HEK293 (cell line): ENCODE measurements around the gene SLX9.

ENCODE experiments used
- CTCF ChIA-PET: fragments of 350-600 bp; formaldehyde crosslinking; extraction: SDS; loops from one replicate; lab custom pipeline; 2021; ENCODE audit warnings: antibody characterized with exemption; lab: Yijun Ruan, JAX
- POLR2A ChIA-PET: fragments of 300-600 bp; formaldehyde crosslinking; extraction: SDS; loops from one replicate; lab custom pipeline; 2020; ENCODE audit warnings: antibody characterized with exemption, inconsistent platforms; lab: Yijun Ruan, JAX
- H3K27ac ChIP-seq: fragments of 200-500 bp; sonication (Bioruptor generic); 2 replicates; pipeline ENCODE4 v1.5.1; 2014; ENCODE audit warnings: low read depth, low read length, control low read depth, inconsistent platforms; ENCODE audit errors: extremely low read depth
- H3K36me3 ChIP-seq, 2 experiments: fragments of 200-500 bp in 1 of 2; sonication (Bioruptor generic) in 1 of 2; 1 replicate in 1 of 2; 2 replicates in 1 of 2; pipeline ENCODE4 v1.5.1; 2014 to 2017; ENCODE audit warnings: inconsistent platforms in 2 of 2, low read length in 2 of 2; ENCODE audit not compliant: control insufficient read depth in 2 of 2, insufficient read depth in 1 of 2
- H3K4me1 ChIP-seq: fragments of 200-500 bp; sonication (Bioruptor generic); 2 replicates; pipeline ENCODE4 v1.5.1; 2014; ENCODE audit warnings: mild to moderate bottlenecking, low read length, inconsistent platforms; ENCODE audit not compliant: control insufficient read depth, insufficient read depth
- H3K4me3 ChIP-seq: 2 replicates; pipeline ENCODE4 v1.5.1; 2011; ENCODE audit warnings: low read depth, mild to moderate bottlenecking, control low read depth, low read length, moderate library complexity
- H3K9me3 ChIP-seq: fragments of 200-500 bp; sonication (Bioruptor generic); 2 replicates; pipeline ENCODE4 v1.5.1; 2014; ENCODE audit warnings: low read depth, low read length, inconsistent platforms; ENCODE audit not compliant: control insufficient read depth, insufficient read depth
- EGR2 ChIP-seq: fragments of 450-650 bp; formaldehyde crosslinking; IDR thresholded peaks from 2 replicates; pipeline ENCODE4 v1.5.1; 2016; ENCODE audit warnings: low read depth, missing biosample characterization, missing genetic modification characterization
- GFI1B ChIP-seq: fragments of 450-650 bp; formaldehyde crosslinking; IDR thresholded peaks from 2 replicates; pipeline ENCODE4 v1.5.1; 2016; ENCODE audit warnings: missing biosample characterization, missing genetic modification characterization
- GLIS1 ChIP-seq: fragments of 450-650 bp; formaldehyde crosslinking; IDR thresholded peaks from 2 replicates; pipeline ENCODE4 v1.5.1; 2016; ENCODE audit warnings: missing biosample characterization, missing genetic modification characterization
- GLIS2 ChIP-seq: fragments of 450-650 bp; formaldehyde crosslinking; IDR thresholded peaks from 2 replicates; pipeline ENCODE4 v1.5.1; 2016; ENCODE audit warnings: missing biosample characterization, missing genetic modification characterization
- IKZF3 ChIP-seq: fragments of 450-650 bp; IDR thresholded peaks from 2 replicates; pipeline ENCODE4 v1.5.0; 2018; ENCODE audit warnings: missing biosample characterization, mild to moderate bottlenecking, missing genetic modification characterization, moderate library complexity
- KLF1 ChIP-seq: fragments of 450-650 bp; formaldehyde crosslinking; IDR thresholded peaks from 2 replicates; pipeline ENCODE4 v1.5.1; 2016; ENCODE audit warnings: missing biosample characterization, missing genetic modification characterization
- KLF10 ChIP-seq: fragments of 450-650 bp; IDR thresholded peaks from 2 replicates; pipeline ENCODE4 v1.5.1; 2018; ENCODE audit warnings: missing biosample characterization, mild to moderate bottlenecking, missing genetic modification characterization
- KLF7 ChIP-seq: fragments of 450-650 bp; formaldehyde crosslinking; IDR thresholded peaks from 2 replicates; pipeline ENCODE4 v1.5.1; 2016; ENCODE audit warnings: missing biosample characterization, missing genetic modification characterization, borderline replicate concordance
- SP2 ChIP-seq: fragments of 450-650 bp; formaldehyde crosslinking; IDR thresholded peaks from 2 replicates; pipeline ENCODE4 v1.5.1; 2016; ENCODE audit warnings: missing biosample characterization, missing genetic modification characterization
- TRIM28 ChIP-seq: IDR thresholded peaks from 2 replicates; pipeline ENCODE4 v1.6.1; 2011; ENCODE audit warnings: low read length, control low read depth, borderline replicate concordance
- WT1 ChIP-seq: fragments of 450-650 bp; formaldehyde crosslinking; IDR thresholded peaks from 2 replicates; pipeline ENCODE4 v1.5.1; 2016; ENCODE audit warnings: missing biosample characterization, missing genetic modification characterization
- ZFHX2 ChIP-seq: fragments of 450-650 bp; formaldehyde crosslinking; conservative IDR thresholded peaks from 2 replicates; pipeline ENCODE4 v1.5.1; 2016; ENCODE audit warnings: missing biosample characterization, missing genetic modification characterization
- ZIC2 ChIP-seq: fragments of 450-650 bp; formaldehyde crosslinking; IDR thresholded peaks from 2 replicates; pipeline ENCODE4 v1.5.1; 2016; ENCODE audit warnings: missing biosample characterization, missing genetic modification characterization
- ZNF18 ChIP-seq: fragments of 450-650 bp; formaldehyde crosslinking; IDR thresholded peaks from 2 replicates; pipeline ENCODE4 v1.5.1; 2016; ENCODE audit warnings: missing biosample characterization, missing genetic modification characterization
- ZNF2 ChIP-seq: fragments of 450-650 bp; formaldehyde crosslinking; IDR thresholded peaks from 2 replicates; pipeline ENCODE4 v1.5.1; 2016; ENCODE audit warnings: missing biosample characterization, missing genetic modification characterization
- ZNF202 ChIP-seq: fragments of 450-650 bp; formaldehyde crosslinking; IDR thresholded peaks from 2 replicates; pipeline ENCODE4 v1.5.1; 2016; ENCODE audit warnings: missing biosample characterization, missing genetic modification characterization, borderline replicate concordance
- ZNF239 ChIP-seq: fragments of 450-650 bp; formaldehyde crosslinking; IDR thresholded peaks from 2 replicates; pipeline ENCODE4 v1.5.1; 2016; ENCODE audit warnings: missing biosample characterization, missing genetic modification characterization
- ZNF248 ChIP-seq: fragments of 450-650 bp; formaldehyde crosslinking; IDR thresholded peaks from 2 replicates; pipeline ENCODE4 v1.5.1; 2017; ENCODE audit warnings: missing biosample characterization, missing genetic modification characterization
- ZNF449 ChIP-seq: fragments of 450-650 bp; formaldehyde crosslinking; IDR thresholded peaks from 2 replicates; pipeline ENCODE4 v1.5.1; 2017; ENCODE audit warnings: missing biosample characterization, mild to moderate bottlenecking, missing genetic modification characterization, moderate library complexity
- ZNF521 ChIP-seq: fragments of 450-650 bp; formaldehyde crosslinking; IDR thresholded peaks from 2 replicates; pipeline ENCODE4 v1.5.1; 2017; ENCODE audit warnings: missing biosample characterization, mild to moderate bottlenecking, missing genetic modification characterization
- ZNF549 ChIP-seq: fragments of 450-650 bp; IDR thresholded peaks from 2 replicates; pipeline ENCODE4 v1.5.1; 2018; ENCODE audit warnings: missing biosample characterization, missing genetic modification characterization, mild to moderate bottlenecking, inconsistent platforms, moderate library complexity
- ZNF621 ChIP-seq: fragments of 450-650 bp; formaldehyde crosslinking; IDR thresholded peaks from 2 replicates; pipeline ENCODE4 v1.5.1; 2017; ENCODE audit warnings: missing biosample characterization, missing genetic modification characterization
- ZNF624 ChIP-seq: fragments of 450-650 bp; formaldehyde crosslinking; IDR thresholded peaks from 2 replicates; pipeline ENCODE4 v1.5.1; 2017; ENCODE audit warnings: missing biosample characterization, missing genetic modification characterization
- ZNF658 ChIP-seq: fragments of 450-650 bp; formaldehyde crosslinking; IDR thresholded peaks from 2 replicates; pipeline ENCODE4; 2016; ENCODE audit warnings: missing biosample characterization, missing genetic modification characterization
- ZNF843 ChIP-seq: fragments of 450-650 bp; formaldehyde crosslinking; IDR thresholded peaks from 2 replicates; pipeline ENCODE4 v1.5.1; 2016; ENCODE audit warnings: missing biosample characterization, missing genetic modification characterization
- ZSCAN18 ChIP-seq: fragments of 450-650 bp; formaldehyde crosslinking; IDR thresholded peaks from 2 replicates; pipeline ENCODE4 v1.5.1; 2016; ENCODE audit warnings: missing biosample characterization, missing genetic modification characterization
- ZSCAN30 ChIP-seq: fragments of 450-650 bp; IDR thresholded peaks from 2 replicates; pipeline ENCODE4 v1.5.1; 2018; ENCODE audit warnings: missing biosample characterization, mild to moderate bottlenecking, missing genetic modification characterization, moderate library complexity
- TF ChIP-seq, protein P1 (sequence below): fragments of 450-650 bp; formaldehyde crosslinking; IDR thresholded peaks from 2 replicates; pipeline ENCODE4 v1.5.1; 2016; ENCODE audit warnings: missing biosample characterization, missing genetic modification characterization

Gene SLX9

DNA sequence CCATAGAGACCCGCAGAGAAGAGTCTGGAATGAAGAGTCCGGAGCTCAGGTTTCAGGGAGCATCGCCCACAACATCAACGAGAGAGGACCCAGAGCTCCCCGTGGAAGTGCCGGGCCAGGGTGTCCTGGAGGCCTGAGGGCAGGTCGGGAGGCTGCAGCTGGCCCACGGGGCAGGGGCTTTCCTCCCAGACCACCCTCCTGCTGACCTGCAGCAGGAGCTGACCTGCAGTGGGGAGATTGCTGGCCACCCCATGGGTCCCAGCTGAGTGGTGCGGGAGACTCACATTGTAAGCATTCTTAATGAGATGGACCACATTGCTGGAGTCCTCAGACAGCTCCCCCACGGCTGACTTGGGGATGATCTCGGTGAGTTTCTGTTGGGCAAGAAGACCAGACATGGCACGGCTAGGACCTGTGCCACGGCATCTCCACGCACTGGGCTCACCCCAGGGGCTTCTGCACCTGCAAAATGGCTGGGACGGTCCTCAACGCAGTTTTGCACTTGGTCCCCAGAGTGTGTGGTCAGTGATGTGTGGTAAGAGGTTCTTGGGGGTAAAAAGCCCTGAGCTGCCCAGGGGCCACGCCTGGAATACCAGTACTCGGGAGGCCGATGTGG lies 45.0 kb upstream of the SLX9 start:
- no peak for TF ChIP-seq ZNF239 (tag by site-specific recombination)
- TF ChIP-seq GLIS1 (tag by site-specific recombination): peak; percentile 35
- no peak for TF ChIP-seq SP2 (tag by site-specific recombination)
- TF ChIP-seq, all 188 proteins: peak for 1
- Histone ChIP-seq H3K27ac (no peak overlapping the region), H3K9me3 (no peaks in the 10 kb centered on the region), H3K4me1 (no peaks in the 10 kb centered on the region), H3K36me3 (no peaks in the 10 kb centered on the region), H3K4me3 (no peak overlapping the region)
- ChIA-PET CTCF (interaction anchor here (0.5 to 3.7 kb wide), 7 partner anchors 14 to 917 kb away, joined by 3 to 25 read pairs (median 4); no protein-coding TSS in a partner anchor), POLR2A (no interaction called here)

DNA sequence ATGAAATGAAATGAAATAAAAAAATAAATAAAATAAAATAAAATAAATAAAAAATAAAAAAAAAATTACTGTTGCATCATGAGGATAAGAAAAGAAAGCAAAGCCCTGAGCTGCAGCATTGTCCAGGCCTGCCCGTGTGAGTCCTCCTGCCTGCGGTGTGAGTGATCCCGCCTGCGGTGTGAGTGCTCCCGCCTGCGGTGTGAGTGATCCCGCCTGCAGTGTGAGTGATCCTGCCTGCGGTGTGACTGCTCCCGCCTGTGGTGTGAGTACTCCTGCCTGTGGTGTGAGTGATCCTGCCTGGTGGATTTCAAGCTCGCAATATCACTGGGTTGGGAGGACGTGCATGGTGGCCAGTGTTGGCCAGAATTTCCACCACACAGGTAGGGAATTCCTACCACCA lies 44.0 kb upstream of the SLX9 start:
- CTCF ChIA-PET: interaction anchor here (0.7 to 1.4 kb wide), 3 partner anchors 15 to 241 kb away, joined by 3 read pairs; no protein-coding TSS in a partner anchor

GRCh38 chr21:44896561-44897286 lies 43.1 kb upstream of the SLX9 start:
- H3K4me3 ChIP-seq: no peak overlapping the region
- ChIA-PET POLR2A (interaction anchor here (0.8 kb wide), 1 partner anchor 23 kb away, joined by 3 read pairs; the partner anchor contains the start of gene PTTG1IP), CTCF (interaction anchor here (0.6 to 1.4 kb wide), 3 partner anchors 35 to 242 kb away, joined by 3 to 6 read pairs (median 4); no protein-coding TSS in a partner anchor)
- no peak overlapping the region for H3K27ac ChIP-seq
- no peaks in the 10 kb centered on the region for H3K9me3 ChIP-seq
- no peaks in the 10 kb centered on the region for H3K36me3 ChIP-seq
- H3K4me1 ChIP-seq: no peaks in the 10 kb centered on the region
- TF ChIP-seq EGR2 (tag by site-specific recombination) (peak; percentile 65), GLIS2 (tag by site-specific recombination) (no peak), ZNF549 (tag by site-specific recombination) (no peak), ZNF624 (tag by site-specific recombination) (no peak), IKZF3 (tag by site-specific recombination) (no peak), ZSCAN30 (tag by site-specific recombination) (no peak), ZNF248 (tag by site-specific recombination) (no peak), ZNF2 (tag by site-specific recombination) (no peak), WT1 (tag by site-specific recombination) (no peak), ZNF449 (no peak), ZNF843 (tag by site-specific recombination) (no peak), ZFHX2 (peak; percentile 58), ZNF521 (tag by site-specific recombination) (no peak), KLF1 (peak; percentile 54; the same call in 1 of the 2 replicates), ZSCAN18 (tag by site-specific recombination) (no peak)
- TF ChIP-seq, protein P1, sequence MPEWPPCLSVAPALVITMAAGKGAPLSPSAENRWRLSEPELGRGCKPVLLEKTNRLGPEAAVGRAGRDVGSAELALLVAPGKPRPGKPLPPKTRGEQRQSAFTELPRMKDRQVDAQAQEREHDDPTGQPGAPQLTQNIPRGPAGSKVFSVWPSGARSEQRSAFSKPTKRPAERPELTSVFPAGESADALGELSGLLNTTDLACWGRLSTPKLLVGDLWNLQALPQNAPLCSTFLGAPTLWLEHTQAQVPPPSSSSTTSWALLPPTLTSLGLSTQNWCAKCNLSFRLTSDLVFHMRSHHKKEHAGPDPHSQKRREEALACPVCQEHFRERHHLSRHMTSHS: no peak

More for the DNA sequence above, 44.0 kb upstream of the SLX9 start:
- no peak overlapping the region for H3K27ac ChIP-seq
- H3K9me3 ChIP-seq: no peaks in the 10 kb centered on the region
- TF ChIP-seq ZIC2 (tag by site-specific recombination) (peak; percentile 83), KLF7 (tag by site-specific recombination) (no peak), GFI1B (no peak), KLF10 (tag by site-specific recombination) (no peak), ZNF18 (tag by site-specific recombination) (peak; percentile 98), ZNF202 (tag by site-specific recombination) (no peak), ZNF621 (no peak), TRIM28 (no peak), ZNF658 (no peak)
- TF ChIP-seq, all 188 proteins: peak for 2
- no peaks in the 10 kb centered on the region for H3K4me1 ChIP-seq
- no peak overlapping the region for H3K4me3 ChIP-seq
- H3K36me3 ChIP-seq: no peaks in the 10 kb centered on the region
- POLR2A ChIA-PET: no interaction called here
